Testis (tissue), 3 donors: Measurements from ENCODE around the gene KIRREL1. TPM values are rescaled to one million over a fixed set of nuclear protein-coding genes. Genes with fewer than 3 reads are reported as not detected.

Source experiments
- DNase-seq: peaks from one replicate; pipeline ENCODE4 v3.0.0-alpha.2; 2019
- H3K27ac ChIP-seq, 2 donors: fragments of 200-600 bp; sonication (generic); one replicate each; pipeline ENCODE4 v1.5.1; 2019
- H3K27me3 ChIP-seq: fragments of 200-600 bp; sonication (generic); one replicate; pipeline ENCODE4 v1.5.1; 2019
- H3K36me3 ChIP-seq: fragments of 200-600 bp; sonication (generic); one replicate; pipeline ENCODE4 v1.5.1; 2017; ENCODE audit warnings: low read depth; ENCODE audit errors: missing control alignments
- H3K4me1 ChIP-seq: fragments of 200-600 bp; sonication (generic); one replicate; pipeline ENCODE4 v1.5.1; 2019
- H3K4me3 ChIP-seq, 2 donors: fragments of 200-600 bp; sonication (generic); one replicate each; pipeline ENCODE4 v1.5.1; 2017 to 2019
- H3K9me3 ChIP-seq: fragments of 200-600 bp; sonication (generic); one replicate; pipeline ENCODE4 v1.5.1; 2017
- POLR2A ChIP-seq: fragments of 450-650 bp; IDR thresholded peaks from one replicate; pipeline ENCODE4 v1.6.1; 2017; ENCODE audit warnings: antibody characterized with exemption, mild to moderate bottlenecking, moderate library complexity
- WGBS, 2 donors: methylation state at CpG; one replicate each; pipeline ENCODE4 v1.1.5; 2018; 5-methylcytosine and 5-hydroxymethylcytosine counted together
- intact Hi-C: fragments of 100-400 bp; cut with DNase I; formaldehyde crosslinking; loops from one replicate; pipeline ENCODE4 v1.15.1; 2023; ENCODE audit warnings: low total_unique reads
- polyA plus RNA-seq: library from polyadenylated mRNA; stranded (reverse); fragments of 350-450 nt; fragmentation: Illumina TruSeq; extraction: RNeasy Lipid Tissue Mini Kit (QIAGEN cat#74804); gene quantifications from one replicate; pipeline ENCODE4 v1.2.3, GENCODE V29; 2014; ENCODE audit warnings: low read depth, low replicate concordance; ENCODE audit not compliant: insufficient read depth
- total RNA-seq, 2 donors: library from RNA; depleted of rRNA; stranded (reverse); fragments of >200 nt; gene quantifications; one replicate each; pipeline ENCODE4 v1.2.3, GENCODE V29; 2016
- TF ChIP-seq, protein P1 (sequence below), 3 experiments: fragments of 450-650 bp in 2 of 3; fragments of 200-600 bp in 1 of 3; sonication (generic) in 1 of 3; IDR thresholded peaks; one replicate each; pipeline ENCODE4 v1.5.1; 2016 to 2019; ENCODE audit warnings: antibody characterized with exemption in 3 of 3, mild to moderate bottlenecking in 2 of 3, moderate library complexity in 1 of 3

Gene KIRREL1
- total and polyA plus RNA-seq, 3 donors from 2014 or later: 15.5 to 31.9 (median 19.9) TPM

DNA sequence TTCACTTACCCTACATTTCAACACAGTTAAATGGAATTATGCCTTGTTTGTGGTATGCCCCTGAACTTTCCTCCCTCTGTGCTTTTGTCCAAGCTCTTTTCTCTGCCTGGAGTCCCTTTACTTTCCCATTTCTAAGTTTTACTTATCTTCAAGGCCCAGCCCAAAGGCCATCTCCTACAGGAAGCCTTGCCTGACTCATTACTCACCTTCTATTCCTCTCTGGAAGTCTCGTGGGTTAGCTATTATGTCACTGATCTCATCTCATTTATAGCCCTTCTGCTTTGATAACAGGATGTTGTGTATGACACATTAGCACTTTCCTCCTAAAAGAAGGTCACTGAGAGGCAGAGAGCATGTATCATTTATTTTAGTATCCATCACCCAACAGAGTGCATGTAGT lies 108.5 kb downstream of the KIRREL1 start:
- TF ChIP-seq, protein P1, sequence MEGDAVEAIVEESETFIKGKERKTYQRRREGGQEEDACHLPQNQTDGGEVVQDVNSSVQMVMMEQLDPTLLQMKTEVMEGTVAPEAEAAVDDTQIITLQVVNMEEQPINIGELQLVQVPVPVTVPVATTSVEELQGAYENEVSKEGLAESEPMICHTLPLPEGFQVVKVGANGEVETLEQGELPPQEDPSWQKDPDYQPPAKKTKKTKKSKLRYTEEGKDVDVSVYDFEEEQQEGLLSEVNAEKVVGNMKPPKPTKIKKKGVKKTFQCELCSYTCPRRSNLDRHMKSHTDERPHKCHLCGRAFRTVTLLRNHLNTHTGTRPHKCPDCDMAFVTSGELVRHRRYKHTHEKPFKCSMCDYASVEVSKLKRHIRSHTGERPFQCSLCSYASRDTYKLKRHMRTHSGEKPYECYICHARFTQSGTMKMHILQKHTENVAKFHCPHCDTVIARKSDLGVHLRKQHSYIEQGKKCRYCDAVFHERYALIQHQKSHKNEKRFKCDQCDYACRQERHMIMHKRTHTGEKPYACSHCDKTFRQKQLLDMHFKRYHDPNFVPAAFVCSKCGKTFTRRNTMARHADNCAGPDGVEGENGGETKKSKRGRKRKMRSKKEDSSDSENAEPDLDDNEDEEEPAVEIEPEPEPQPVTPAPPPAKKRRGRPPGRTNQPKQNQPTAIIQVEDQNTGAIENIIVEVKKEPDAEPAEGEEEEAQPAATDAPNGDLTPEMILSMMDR (IDR thresholded peaks at IDR 0.05): no peak
- no peak for TF ChIP-seq POLR2A
- Histone ChIP-seq H3K9me3 (no peaks in the 10 kb centered on the region), H3K27ac (no peak overlapping the region), H3K4me3 (no peak overlapping the region), H3K36me3 (no peaks in the 10 kb centered on the region), H3K27me3 (no peaks in the 10 kb centered on the region), H3K4me1 (no peaks in the 10 kb centered on the region)
- intact Hi-C loops: no loop called here
- WGBS, 2 donors: 56 to 58% methylated on average over 1 of the region's 1 CpG
- DNase-seq: no peak

DNA sequence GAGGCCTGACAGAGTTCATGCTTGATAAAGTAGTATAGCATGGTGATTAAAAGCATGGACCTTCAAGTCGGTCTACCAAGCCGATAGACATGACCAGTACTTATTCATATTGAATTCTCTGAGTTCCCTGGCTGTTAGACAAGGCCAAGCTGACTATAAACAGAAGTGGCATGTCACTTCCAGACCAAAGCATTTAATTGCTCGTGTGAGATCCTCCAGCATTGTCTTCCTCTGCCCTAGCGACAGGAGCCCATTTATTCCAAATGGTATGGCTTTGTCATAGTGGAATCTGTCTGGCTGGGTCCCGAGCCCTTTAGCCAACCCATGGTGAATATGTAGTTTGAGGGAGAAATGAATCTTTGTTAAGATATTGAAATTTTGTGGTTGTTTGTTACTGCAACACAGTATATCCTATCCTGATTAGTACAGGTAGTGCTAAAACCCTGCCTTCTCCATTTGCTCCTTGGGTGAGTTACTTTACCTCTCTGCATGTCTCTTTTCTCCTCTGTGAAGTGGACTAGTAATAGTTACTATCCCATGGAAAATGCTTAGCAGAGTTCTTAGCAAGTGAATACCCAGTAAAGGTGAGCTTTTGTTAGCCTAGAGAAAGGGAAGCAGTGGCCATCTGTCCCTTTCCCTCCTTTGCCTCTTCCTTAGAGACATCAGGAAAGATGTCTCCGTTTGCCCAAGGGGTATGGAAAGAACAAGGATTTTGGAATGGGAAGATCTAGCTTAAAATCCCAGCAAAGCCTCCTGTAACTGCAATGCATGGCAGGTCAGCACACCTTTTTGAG lies 109.6 kb downstream of the KIRREL1 start:
- intact Hi-C loops: no loop called here
- no peak overlapping the region for H3K27ac ChIP-seq
- no peaks in the 10 kb centered on the region for H3K9me3 ChIP-seq
- H3K4me1 ChIP-seq: no peaks in the 10 kb centered on the region
- no peak for DNase-seq
- H3K27me3 ChIP-seq: no peaks in the 10 kb centered on the region
- TF ChIP-seq POLR2A: no peak
- TF ChIP-seq, protein P1 (IDR thresholded peaks at IDR 0.05): no peak
- 66 to 76% methylated on average over 6 of the region's 6 CpGs for WGBS, 2 donors
- no peak overlapping the region for H3K4me3 ChIP-seq
- H3K36me3 ChIP-seq: no peaks in the 10 kb centered on the region

DNA sequence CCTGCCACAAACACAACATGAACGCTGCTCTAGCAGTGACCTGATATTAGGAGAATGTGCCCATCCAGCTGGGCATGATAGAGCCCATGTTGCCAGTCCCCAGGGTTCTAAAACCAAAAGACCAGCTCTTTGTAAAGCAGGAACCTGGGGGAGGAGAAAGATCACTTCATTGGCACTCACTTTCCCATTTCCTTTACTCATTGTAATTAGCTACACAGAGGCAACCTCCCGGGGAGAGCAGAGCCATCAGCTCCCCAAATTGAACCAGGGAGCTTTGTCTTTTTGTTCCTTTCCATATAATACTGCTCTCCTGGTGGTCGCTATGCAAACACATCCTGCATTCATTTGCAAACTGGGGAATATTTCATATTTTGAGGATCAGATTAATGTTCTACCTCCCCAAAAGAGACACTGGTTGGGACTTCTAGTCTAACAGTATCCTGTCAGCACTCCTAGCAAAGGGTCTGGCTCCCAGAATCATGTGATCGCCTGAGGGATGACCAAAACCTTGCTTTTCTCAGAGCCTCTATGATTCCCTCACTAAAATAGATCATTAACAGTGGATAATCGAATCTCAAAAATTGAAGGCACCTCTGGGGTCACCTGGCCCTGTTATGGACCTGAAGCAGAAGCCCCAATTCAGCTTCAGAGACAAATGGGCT lies 110.5 kb downstream of the KIRREL1 start:
- H3K4me1 ChIP-seq: no peaks in the 10 kb centered on the region
- no peaks in the 10 kb centered on the region for H3K36me3 ChIP-seq
- intact Hi-C loops: no loop called here
- WGBS, 2 donors: 65 to 72% methylated on average over 5 of the region's 5 CpGs
- H3K9me3 ChIP-seq: no peaks in the 10 kb centered on the region
- H3K27me3 ChIP-seq: no peaks in the 10 kb centered on the region
- no peak overlapping the region for H3K27ac ChIP-seq
- no peak overlapping the region for H3K4me3 ChIP-seq
- TF ChIP-seq, protein P1 (IDR thresholded peaks at IDR 0.05): no peak
- TF ChIP-seq POLR2A: no peak
- DNase-seq: no peak

DNA sequence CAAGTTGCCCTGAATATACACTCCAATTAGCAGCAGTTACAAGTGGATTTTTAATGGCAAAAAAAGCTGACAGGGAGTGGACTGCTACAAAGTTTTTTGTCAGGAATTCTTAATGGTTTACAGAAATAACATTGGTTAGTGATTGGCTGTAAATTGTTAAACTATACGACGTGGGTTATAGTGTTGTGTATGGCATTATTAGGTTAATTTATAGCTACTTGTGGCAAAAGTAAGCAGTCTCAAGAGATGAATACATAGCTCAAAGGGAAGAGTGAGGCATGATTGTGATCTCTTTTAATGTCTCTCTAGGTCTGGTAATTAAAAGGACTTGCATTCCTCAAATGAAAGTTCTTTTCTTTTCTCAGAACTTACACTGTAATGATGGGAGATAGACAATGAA lies 111.4 kb downstream of the KIRREL1 start:
- Histone ChIP-seq H3K9me3 (no peaks in the 10 kb centered on the region), H3K36me3 (no peaks in the 10 kb centered on the region), H3K4me3 (no peak overlapping the region), H3K27me3 (no peaks in the 10 kb centered on the region), H3K27ac (no peak overlapping the region), H3K4me1 (no peaks in the 10 kb centered on the region)
- intact Hi-C loops: no loop called here
- 40 to 55% methylated on average over 2 of the region's 2 CpGs for WGBS, 2 donors
- DNase-seq: no peak
- no peak for TF ChIP-seq POLR2A
- TF ChIP-seq, protein P1 (IDR thresholded peaks at IDR 0.05): no peak
